Mesothelial cell of epicardium (in vitro differentiated cells): ENCODE results near the gene SPATS2L. TPM values are rescaled to one million over a fixed set of nuclear protein-coding genes. Genes with fewer than 3 reads are reported as not detected.

Experiments
- DNase-seq, 2 experiments: peaks; one replicate each; pipeline ENCODE4 v3.0.0; 2021; ENCODE audit warnings: low spot score in 2 of 2; ENCODE audit not compliant: unreplicated experiment in 2 of 2
- H3K27ac Mint-ChIP-seq: 2 replicates; pipeline ENCODE4 v1.8.0; 2021; ENCODE audit warnings: mixed read lengths
- H3K27me3 Mint-ChIP-seq: 2 replicates; pipeline ENCODE4 v1.8.0; 2021; ENCODE audit warnings: low read depth, mixed read lengths
- H3K36me3 Mint-ChIP-seq: 2 replicates; pipeline ENCODE4 v1.8.0; 2021; ENCODE audit warnings: mixed read lengths
- H3K4me1 Mint-ChIP-seq: 2 replicates; pipeline ENCODE4 v1.8.0; 2021; ENCODE audit warnings: mixed read lengths
- H3K4me3 Mint-ChIP-seq: 2 replicates; pipeline ENCODE4 v1.8.0; 2021; ENCODE audit warnings: mild to moderate bottlenecking, moderate library complexity, mixed read lengths
- H3K9me3 Mint-ChIP-seq: 2 replicates; pipeline ENCODE4 v1.8.0; 2021; ENCODE audit warnings: mixed read lengths
- CTCF ChIP-seq: fragments of 200-600 bp; sonication (generic); IDR thresholded peaks from one replicate; pipeline ENCODE4 v1.5.0; 2021; ENCODE audit warnings: antibody characterized with exemption; ENCODE audit not compliant: unreplicated experiment
- total RNA-seq: library from RNA; stranded (reverse); gene quantifications from 3 replicates; pipeline ENCODE4 v1.2.1, GENCODE V29; 2021

Gene SPATS2L
- total RNA-seq, 1 donor from 2014 or later, result 84.8 TPM

- no peak for DNase-seq
- Mint-ChIP-seq H3K27ac (no peak overlapping the region), H3K4me1 (no peaks in the 10 kb centered on the region), H3K9me3 (peaks cover 4% of the 10 kb centered on the region), H3K4me3 (no peak overlapping the region), H3K27me3 (no peaks in the 10 kb centered on the region), H3K36me3 (peaks cover 28% of the 10 kb centered on the region)
- no peak for TF ChIP-seq CTCF
These were observed 192.1 kb downstream of the SPATS2L start for GRCh38 chr2:200498402-200499162.

GRCh38 chr2:200502196-200502595, 195.7 kb downstream of the SPATS2L start:
- no peaks in the 10 kb centered on the region for H3K4me1 Mint-ChIP-seq
- peaks cover 23% of the 10 kb centered on the region for H3K36me3 Mint-ChIP-seq
- no peak for TF ChIP-seq CTCF
- DNase-seq, result no peak
- H3K27ac Mint-ChIP-seq, result no peak overlapping the region
- peaks cover 4% of the 10 kb centered on the region for H3K9me3 Mint-ChIP-seq
- H3K4me3 Mint-ChIP-seq, result no peak overlapping the region
- H3K27me3 Mint-ChIP-seq, result no peaks in the 10 kb centered on the region

- peaks cover 12% of the 10 kb centered on the region for H3K4me1 Mint-ChIP-seq
- H3K4me3 Mint-ChIP-seq, result no peak overlapping the region
- H3K9me3 Mint-ChIP-seq, result peaks cover 4% of the 10 kb centered on the region
- H3K36me3 Mint-ChIP-seq, result peaks cover 16% of the 10 kb centered on the region
- no peaks in the 10 kb centered on the region for H3K27me3 Mint-ChIP-seq
- no peak overlapping the region for H3K27ac Mint-ChIP-seq
- DNase-seq, result no peak
- no peak for TF ChIP-seq CTCF
These were observed 200.2 kb downstream of the SPATS2L start for GRCh38 chr2:200506679-200507078.

- DNase-seq, result no peak
- no peak overlapping the region for H3K27ac Mint-ChIP-seq
These were observed 200.7 kb downstream of the SPATS2L start for GRCh38 chr2:200507179-200507578.

GRCh38 chr2:200509235-200509611, 202.7 kb downstream of the SPATS2L start:
- H3K4me3 Mint-ChIP-seq, result peak overlapping the region; percentile 82
- peaks cover 12% of the 10 kb centered on the region for H3K4me1 Mint-ChIP-seq
- H3K36me3 Mint-ChIP-seq, result peaks cover 4% of the 10 kb centered on the region
- H3K27ac Mint-ChIP-seq, result peak overlapping the region; percentile 81
- H3K9me3 Mint-ChIP-seq, result no peaks in the 10 kb centered on the region
- DNase-seq, result no peak
- peaks cover under 1% of the 10 kb centered on the region for H3K27me3 Mint-ChIP-seq
- no peak for TF ChIP-seq CTCF

More at GRCh38 chr2:200507179-200507578, 200.7 kb downstream of the SPATS2L start:
- peaks cover 12% of the 10 kb centered on the region for H3K4me1 Mint-ChIP-seq
- H3K4me3 Mint-ChIP-seq, result no peak overlapping the region
- TF ChIP-seq CTCF, result no peak
- H3K27me3 Mint-ChIP-seq, result no peaks in the 10 kb centered on the region
- H3K36me3 Mint-ChIP-seq, result peaks cover 14% of the 10 kb centered on the region
- H3K9me3 Mint-ChIP-seq, result peaks cover 3% of the 10 kb centered on the region
